ENCODE measurements around the gene TNNI3. TPM values are rescaled to one million over a fixed set of nuclear protein-coding genes. Genes with fewer than 3 reads are reported as not detected.

Gene TNNI3
- total RNA-seq, 2 experiments from 2014 or later = not detected

DNA sequence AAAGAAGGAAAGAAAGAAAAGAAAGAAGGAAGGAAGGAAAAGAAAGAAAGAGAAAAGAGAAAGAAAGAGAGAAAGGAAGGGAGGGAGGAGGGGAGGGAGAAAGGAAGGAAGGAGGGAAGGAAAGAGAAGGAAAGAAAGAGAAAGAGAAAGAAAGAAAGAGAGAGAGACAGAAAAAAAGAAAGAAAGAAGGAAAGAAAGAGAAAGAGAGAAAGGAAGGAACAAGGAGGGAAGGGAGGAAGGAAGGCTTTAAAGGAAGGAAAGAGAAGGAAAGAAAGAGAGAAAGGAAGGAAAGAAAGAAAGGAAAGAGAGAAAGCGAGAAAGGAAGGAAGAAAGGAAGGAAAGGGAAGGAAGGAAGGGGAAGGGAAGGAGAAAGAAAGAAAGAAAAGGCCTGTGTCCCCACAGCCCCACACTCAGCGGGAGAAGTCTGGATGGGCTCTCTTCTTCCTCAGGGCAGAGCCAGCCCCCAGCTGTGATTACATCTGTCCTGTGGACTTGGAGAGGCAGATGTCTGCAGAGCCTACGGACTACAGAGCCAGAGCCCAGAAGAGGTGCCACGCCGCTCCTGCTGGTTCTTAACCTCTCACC lies 42.2 kb upstream of the TNNI3 start:
- Histone ChIP-seq H3K36me3 (ENCODE audit: insufficient read depth, low read length) (no peaks in the 10 kb centered on the region), H3K9me3 (ENCODE audit: control insufficient read depth in 1 of 2, insufficient read depth in 1 of 2, low read length in 2 of 2) (peaks cover 0 to 3% of the 10 kb centered on the region in 2 experiments), H3K4me1 (ENCODE audit: insufficient read depth, low read length) (no peaks in the 10 kb centered on the region), H3K4me3 (ENCODE audit: low read length) (no peak overlapping the region), H3K27ac (ENCODE audit: low read depth in 1 of 2, low read length in 2 of 2) (no peak overlapping the region), H3K27me3 (ENCODE audit: control insufficient read depth in 1 of 2, insufficient read depth in 2 of 2, low read length in 2 of 2) (peaks cover 10 to 11% of the 10 kb centered on the region in 2 experiments)
- Mint-ChIP-seq H3K4me3 (no peak overlapping the region), H3K36me3 (ENCODE audit: low read depth) (no peaks in the 10 kb centered on the region), H3K27me3 (peaks cover 33% of the 10 kb centered on the region), H3K9me3 (no peaks in the 10 kb centered on the region), H3K27ac (no peak overlapping the region), H3K4me1 (ENCODE audit: low read depth) (no peaks in the 10 kb centered on the region)
- intact Hi-C loops (cut with DNase I, micrococcal nuclease) = no loop called here
- ATAC-seq (ENCODE audit: poor library complexity) (no peak), DNase-seq (no peak)
- TF ChIP-seq, protein P1, sequence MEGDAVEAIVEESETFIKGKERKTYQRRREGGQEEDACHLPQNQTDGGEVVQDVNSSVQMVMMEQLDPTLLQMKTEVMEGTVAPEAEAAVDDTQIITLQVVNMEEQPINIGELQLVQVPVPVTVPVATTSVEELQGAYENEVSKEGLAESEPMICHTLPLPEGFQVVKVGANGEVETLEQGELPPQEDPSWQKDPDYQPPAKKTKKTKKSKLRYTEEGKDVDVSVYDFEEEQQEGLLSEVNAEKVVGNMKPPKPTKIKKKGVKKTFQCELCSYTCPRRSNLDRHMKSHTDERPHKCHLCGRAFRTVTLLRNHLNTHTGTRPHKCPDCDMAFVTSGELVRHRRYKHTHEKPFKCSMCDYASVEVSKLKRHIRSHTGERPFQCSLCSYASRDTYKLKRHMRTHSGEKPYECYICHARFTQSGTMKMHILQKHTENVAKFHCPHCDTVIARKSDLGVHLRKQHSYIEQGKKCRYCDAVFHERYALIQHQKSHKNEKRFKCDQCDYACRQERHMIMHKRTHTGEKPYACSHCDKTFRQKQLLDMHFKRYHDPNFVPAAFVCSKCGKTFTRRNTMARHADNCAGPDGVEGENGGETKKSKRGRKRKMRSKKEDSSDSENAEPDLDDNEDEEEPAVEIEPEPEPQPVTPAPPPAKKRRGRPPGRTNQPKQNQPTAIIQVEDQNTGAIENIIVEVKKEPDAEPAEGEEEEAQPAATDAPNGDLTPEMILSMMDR (IDR thresholded peaks at IDR 0.05) = no peak
- ChIA-PET POLR2A (no interaction called here), CTCF (no interaction called here)

DNA sequence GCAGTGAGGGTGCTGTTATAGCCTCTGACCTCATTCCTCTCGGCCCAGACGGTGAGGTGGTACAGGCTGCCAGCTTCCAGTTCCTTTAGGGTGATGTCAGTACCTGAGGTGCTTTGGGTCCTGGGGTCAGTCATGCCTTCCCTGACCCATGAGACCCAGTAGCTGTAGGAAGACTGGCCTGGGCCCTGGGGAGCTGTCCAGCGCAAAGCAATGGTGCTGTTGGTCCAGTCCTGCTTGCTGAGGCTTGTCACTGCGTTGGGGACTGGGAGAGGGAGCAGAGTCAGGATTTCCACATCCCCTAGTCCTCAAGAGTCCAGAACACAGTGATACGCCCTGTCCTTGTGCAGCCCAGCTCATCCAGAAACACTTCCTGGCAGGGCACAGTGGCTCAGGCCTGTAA lies 41.1 kb upstream of the TNNI3 start:
- DNase-seq (no peak), ATAC-seq (ENCODE audit: poor library complexity) (no peak)
- Mint-ChIP-seq H3K27me3 (peaks cover 26% of the 10 kb centered on the region), H3K27ac (no peak overlapping the region), H3K4me3 (no peak overlapping the region), H3K4me1 (ENCODE audit: low read depth) (no peaks in the 10 kb centered on the region), H3K36me3 (ENCODE audit: low read depth) (no peaks in the 10 kb centered on the region), H3K9me3 (no peaks in the 10 kb centered on the region)
- H3K27ac ChIP-seq (ENCODE audit: low read depth in 1 of 2, low read length in 2 of 2) = no peak overlapping the region
- ChIA-PET POLR2A (no interaction called here), CTCF (interaction anchor here (1.4 kb wide), 1 partner anchor 103 kb away, joined by 3 read pairs; no protein-coding TSS in a partner anchor)
- no peaks in the 10 kb centered on the region for H3K36me3 ChIP-seq (ENCODE audit: insufficient read depth, low read length)
- H3K9me3 ChIP-seq (ENCODE audit: control insufficient read depth in 1 of 2, insufficient read depth in 1 of 2, low read length in 2 of 2) = peaks cover 0 to 3% of the 10 kb centered on the region in 2 experiments
- intact Hi-C loops (cut with DNase I, micrococcal nuclease) = no loop called here
- TF ChIP-seq, protein P1 (IDR thresholded peaks at IDR 0.05) = no peak
- no peak overlapping the region for H3K4me3 ChIP-seq (ENCODE audit: low read length)
- H3K4me1 ChIP-seq (ENCODE audit: insufficient read depth, low read length) = no peaks in the 10 kb centered on the region
- H3K27me3 ChIP-seq (ENCODE audit: control insufficient read depth in 1 of 2, insufficient read depth in 2 of 2, low read length in 2 of 2) = peaks cover 8 to 15% of the 10 kb centered on the region in 2 experiments

DNA sequence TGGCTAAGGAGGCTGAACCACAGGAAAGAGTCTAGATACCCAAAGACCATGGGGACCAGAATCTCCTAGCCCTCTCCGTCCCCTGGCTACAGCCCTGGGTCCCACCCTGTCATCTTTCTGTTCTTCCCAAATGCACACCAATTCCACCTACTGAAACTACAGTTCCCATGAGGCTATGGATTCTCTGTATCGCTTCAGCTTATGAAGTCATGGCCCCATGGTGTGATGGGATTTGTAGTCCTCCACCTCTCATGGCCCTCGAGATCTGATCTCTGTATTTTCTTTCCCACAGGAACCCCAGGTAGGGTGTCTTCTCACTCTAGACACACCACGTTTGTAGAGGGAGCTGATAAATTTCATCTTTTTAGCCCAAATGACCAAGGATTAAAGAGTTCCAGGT lies 40.0 kb upstream of the TNNI3 start:
- Histone ChIP-seq H3K27ac (ENCODE audit: low read depth in 1 of 2, low read length in 2 of 2) (no peak overlapping the region), H3K27me3 (ENCODE audit: control insufficient read depth in 1 of 2, insufficient read depth in 2 of 2, low read length in 2 of 2) (peaks cover 5 to 15% of the 10 kb centered on the region in 2 experiments), H3K4me3 (ENCODE audit: low read length) (no peak overlapping the region), H3K36me3 (ENCODE audit: insufficient read depth, low read length) (no peaks in the 10 kb centered on the region), H3K4me1 (ENCODE audit: insufficient read depth, low read length) (no peaks in the 10 kb centered on the region), H3K9me3 (ENCODE audit: control insufficient read depth in 1 of 2, insufficient read depth in 1 of 2, low read length in 2 of 2) (peaks cover 0 to 3% of the 10 kb centered on the region in 2 experiments)
- POLR2A ChIA-PET = no interaction called here
- no peaks in the 10 kb centered on the region for H3K36me3 Mint-ChIP-seq (ENCODE audit: low read depth)
- peaks cover 25% of the 10 kb centered on the region for H3K27me3 Mint-ChIP-seq
- intact Hi-C loops (cut with DNase I, micrococcal nuclease) = loop anchor here in 1 of 2 experiments (2.0 kb wide), 1 partner anchor 67 kb away; no protein-coding TSS in a partner anchor
- CTCF ChIA-PET = no interaction called here
- no peak for ATAC-seq (ENCODE audit: poor library complexity)
- H3K27ac Mint-ChIP-seq = no peak overlapping the region
- H3K4me1 Mint-ChIP-seq (ENCODE audit: low read depth) = no peaks in the 10 kb centered on the region
- no peaks in the 10 kb centered on the region for H3K9me3 Mint-ChIP-seq
- no peak for DNase-seq
- TF ChIP-seq, protein P1 (IDR thresholded peaks at IDR 0.05) = no peak
- H3K4me3 Mint-ChIP-seq = no peak overlapping the region
